Fibroblast of the aortic adventitia (primary cell): ENCODE data around the gene PSMG3. TPM values are rescaled to one million over a fixed set of nuclear protein-coding genes. Genes with fewer than 3 reads are reported as not detected.

ENCODE experiments used
- DNase-seq: peaks from one replicate; pipeline ENCODE4 v3.0.0-alpha.2; 2010; ENCODE audit warnings: low read depth
- H3K4me3 ChIP-seq: 2 replicates; pipeline ENCODE4 v1.5.1; 2011; ENCODE audit warnings: low read depth, mild to moderate bottlenecking, control low read depth, low read length, moderate library complexity
- total RNA-seq: library from RNA; depleted of rRNA; stranded (reverse); fragments of >200 nt; gene quantifications from 2 replicates; pipeline ENCODE4 v1.2.3, GENCODE V29; 2012; ENCODE audit warnings: low replicate concordance
- TF ChIP-seq, protein P1 (sequence below): IDR thresholded peaks from 2 replicates; pipeline ENCODE4 v1.5.1; 2011; ENCODE audit warnings: mild to moderate bottlenecking, low read length, control low read depth, inconsistent platforms; ENCODE audit not compliant: insufficient read depth

The PSMG3 gene
- total RNA-seq, 1 donor, result 20.5 TPM

DNA sequence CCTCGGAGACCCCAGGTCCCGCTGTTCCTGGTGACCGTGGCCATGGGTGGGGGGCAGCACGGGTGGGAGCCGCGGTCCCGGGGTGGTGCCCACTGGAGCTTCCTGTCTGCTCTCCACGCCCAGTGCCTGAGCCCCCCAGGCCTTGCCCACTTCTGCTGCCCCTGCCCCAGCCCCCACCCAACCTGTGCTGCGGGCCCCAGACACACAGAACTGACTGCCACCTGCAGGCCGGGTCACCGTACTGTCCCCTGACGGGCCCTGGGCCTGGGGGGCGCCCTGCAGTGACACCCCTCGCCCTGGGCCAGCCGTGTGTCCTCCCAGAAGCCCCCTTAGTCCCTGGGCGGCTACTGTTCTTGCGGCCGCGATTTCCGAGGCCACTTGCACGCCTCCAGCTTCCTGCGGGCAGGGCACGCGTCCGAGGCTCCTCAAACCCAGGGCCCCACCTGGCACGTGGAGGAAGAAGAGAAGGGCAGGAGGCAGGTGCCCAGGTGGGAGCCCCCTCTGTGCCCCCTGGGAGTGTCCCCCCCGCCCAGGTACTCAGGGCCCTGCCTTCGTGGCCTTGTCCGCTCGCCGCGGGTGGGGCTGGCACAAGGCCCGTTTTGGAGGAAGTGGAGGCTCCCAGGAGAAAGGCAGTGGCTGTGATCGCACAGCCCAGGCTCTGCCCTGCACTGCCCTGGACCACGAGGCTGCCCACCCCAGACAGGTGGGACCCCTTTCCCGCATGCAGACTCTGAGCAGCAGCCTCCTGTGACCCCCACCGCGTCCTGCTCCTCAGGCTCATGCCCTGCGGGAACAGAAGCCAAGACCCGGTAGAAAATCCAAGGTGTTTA lies 24.2 kb downstream of the PSMG3 start:
- no peak overlapping the region for H3K4me3 ChIP-seq
- no peak for DNase-seq
- TF ChIP-seq, protein P1, sequence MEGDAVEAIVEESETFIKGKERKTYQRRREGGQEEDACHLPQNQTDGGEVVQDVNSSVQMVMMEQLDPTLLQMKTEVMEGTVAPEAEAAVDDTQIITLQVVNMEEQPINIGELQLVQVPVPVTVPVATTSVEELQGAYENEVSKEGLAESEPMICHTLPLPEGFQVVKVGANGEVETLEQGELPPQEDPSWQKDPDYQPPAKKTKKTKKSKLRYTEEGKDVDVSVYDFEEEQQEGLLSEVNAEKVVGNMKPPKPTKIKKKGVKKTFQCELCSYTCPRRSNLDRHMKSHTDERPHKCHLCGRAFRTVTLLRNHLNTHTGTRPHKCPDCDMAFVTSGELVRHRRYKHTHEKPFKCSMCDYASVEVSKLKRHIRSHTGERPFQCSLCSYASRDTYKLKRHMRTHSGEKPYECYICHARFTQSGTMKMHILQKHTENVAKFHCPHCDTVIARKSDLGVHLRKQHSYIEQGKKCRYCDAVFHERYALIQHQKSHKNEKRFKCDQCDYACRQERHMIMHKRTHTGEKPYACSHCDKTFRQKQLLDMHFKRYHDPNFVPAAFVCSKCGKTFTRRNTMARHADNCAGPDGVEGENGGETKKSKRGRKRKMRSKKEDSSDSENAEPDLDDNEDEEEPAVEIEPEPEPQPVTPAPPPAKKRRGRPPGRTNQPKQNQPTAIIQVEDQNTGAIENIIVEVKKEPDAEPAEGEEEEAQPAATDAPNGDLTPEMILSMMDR, result no peak

DNA sequence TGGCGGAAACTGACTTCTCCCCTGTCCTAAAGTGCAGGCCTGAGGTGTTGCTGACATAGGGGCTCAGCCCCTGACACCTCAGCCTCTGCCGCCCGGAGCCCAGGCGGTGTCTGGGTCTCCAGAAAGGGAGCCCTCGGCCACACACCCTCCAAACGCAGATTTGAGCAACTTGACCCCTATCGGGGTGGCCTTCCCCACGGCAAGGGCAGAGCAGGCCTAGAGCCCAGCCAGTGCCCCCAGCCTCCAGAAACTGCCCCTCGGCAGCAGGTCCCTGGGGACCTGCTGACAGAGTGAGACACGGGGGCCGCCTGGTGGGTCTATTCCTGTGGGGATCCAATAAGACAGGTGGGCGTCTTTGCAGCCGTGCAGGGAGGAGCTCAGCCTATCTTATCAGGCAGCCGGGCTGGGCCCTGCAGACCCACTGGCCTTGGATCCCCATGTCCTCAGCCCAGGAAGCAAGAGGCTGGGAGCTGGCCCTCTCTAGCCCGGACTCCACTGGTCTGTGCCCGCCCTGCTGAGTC lies 24.9 kb downstream of the PSMG3 start:
- TF ChIP-seq, protein P1, result no peak
- no peak overlapping the region for H3K4me3 ChIP-seq
- no peak for DNase-seq

DNA sequence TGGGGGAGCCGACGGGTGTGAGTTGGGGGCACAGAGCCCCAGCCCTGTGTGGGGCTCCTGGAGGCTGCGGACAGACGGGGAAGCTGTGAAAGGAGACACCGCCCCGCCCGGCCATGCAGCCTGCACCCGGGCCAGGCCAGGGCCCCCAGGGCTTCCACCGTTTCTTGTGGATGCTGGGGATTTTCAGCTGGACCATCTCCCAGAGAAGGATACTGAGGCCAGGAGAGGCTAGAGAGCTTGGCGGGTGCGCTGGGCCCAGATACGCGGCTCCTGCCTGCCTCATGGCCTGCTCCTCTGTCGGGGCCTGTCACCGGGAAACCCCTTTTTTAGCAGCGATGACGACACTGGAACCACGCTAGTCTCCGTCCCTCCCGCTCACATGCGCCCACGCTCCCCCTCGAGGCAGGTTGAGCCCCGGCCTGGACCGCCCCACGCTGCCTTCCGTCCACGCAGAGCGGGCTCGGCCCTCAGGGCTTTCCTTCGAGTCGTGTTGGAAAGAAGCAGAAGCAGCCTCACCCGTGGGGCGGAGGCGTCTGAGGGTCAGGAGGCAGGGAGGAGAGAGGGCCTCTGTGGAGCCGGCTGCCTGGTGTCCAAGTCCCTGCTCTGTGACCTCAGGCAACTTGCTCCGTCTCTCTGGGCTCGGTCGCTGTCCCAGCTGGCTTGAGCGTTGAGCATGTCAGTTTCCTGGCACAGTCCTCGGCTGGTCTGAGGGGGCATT lies 25.5 kb downstream of the PSMG3 start:
- TF ChIP-seq, protein P1, result no peak
- H3K4me3 ChIP-seq, result no peak overlapping the region
- DNase-seq, result peak; percentile 25

DNA sequence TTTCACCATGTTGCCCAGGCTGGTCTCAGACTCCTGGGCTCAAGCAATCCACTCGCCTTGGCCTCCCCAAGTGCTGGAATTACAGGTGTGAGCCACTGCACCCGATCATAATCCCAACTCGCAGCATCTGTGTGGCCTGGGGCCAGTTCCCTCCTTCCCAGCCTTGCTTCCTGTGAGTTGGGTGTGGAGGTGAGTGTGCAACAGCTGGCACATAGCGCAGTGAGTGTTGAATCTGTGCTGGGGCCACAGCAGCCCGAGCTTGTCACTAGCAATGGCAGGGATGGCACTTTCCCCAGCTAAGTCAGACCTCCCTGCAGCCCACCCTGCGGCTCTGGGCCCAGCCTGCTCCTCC lies 26.0 kb downstream of the PSMG3 start:
- DNase-seq, result no peak
- no peak overlapping the region for H3K4me3 ChIP-seq
- TF ChIP-seq, protein P1, result no peak

DNA sequence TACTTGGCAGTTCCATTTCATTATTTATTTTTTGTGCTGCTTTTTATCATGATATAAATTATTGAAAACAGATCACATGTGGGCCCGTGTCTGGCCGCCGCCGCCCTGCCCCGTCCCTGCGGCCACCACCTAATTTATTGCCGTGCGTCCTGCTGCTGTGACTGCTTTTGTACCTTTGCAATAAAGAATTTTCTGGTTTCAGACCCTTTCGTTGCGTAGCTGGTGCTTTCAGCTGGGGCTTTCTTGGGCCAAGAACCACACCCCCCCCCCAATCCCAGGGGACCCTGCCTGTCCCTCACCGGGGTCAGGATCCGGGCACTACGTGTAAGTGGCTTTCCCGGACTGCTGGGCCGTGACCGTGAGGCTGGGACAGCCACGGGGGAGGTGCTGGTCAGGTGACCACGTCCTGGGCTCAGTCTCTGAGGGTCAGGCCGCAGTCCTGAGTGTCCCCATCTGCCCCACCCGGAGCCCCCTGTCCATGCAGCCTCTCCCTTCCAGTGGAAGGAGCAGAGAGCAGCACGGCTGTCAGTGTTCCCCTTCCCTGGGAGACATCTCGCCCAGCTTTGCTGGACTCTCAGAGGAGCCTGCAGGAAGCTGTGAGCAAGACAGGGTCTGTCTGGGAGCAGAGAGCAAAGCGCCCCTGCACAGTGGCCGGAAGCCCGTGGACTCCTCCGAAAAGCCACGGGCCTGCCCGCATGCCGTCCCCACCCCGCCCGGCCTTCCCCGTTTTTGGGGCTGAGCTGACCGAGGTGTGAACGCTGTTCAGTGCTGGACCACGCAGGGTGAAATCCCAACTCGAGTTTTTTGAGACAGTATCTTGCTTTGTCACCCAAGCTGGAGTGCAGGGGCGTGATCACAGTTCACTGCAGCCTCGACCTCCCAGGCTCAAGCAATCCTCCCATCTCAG lies 26.7 kb downstream of the PSMG3 start:
- no peak for DNase-seq
- TF ChIP-seq, protein P1, result no peak
- no peak overlapping the region for H3K4me3 ChIP-seq

DNA sequence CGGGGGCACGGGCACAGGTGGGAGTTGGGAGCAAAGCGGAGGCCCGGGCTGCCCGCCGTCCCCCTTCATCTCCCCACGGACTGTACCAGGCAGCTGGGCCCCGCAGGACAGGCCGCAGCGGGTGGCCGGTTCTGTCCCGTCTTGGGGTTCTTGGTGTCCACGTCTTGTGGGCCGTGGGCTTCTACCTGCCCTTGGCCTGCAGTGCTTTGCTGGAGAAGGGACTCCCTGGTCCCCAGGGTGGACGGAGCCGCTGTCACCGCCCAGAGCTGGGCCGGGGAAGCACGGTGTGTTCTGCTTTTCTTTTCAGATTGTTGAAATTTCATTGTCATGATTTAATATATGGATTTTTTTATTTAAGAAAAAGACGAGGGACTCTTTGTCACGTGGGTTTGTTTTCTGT lies 27.5 kb downstream of the PSMG3 start:
- H3K4me3 ChIP-seq, result no peak overlapping the region
- TF ChIP-seq, protein P1, result no peak
- no peak for DNase-seq
